ENCODE results near the gene DGKH.
"Not testable (repeated sequence)": the region's sequence is repeated elsewhere in the genome, so short reads cannot be mapped to it uniquely, and the experiment has no call there.

Gene DGKH

GRCh38 chr13:42127047-42127446, 78.6 kb downstream of the DGKH start:
- H3K4me3 ChIP-seq (ENCODE audit: low read length): no peak overlapping the region
- TF ChIP-seq ZNF274 (IDR thresholded peaks at IDR 0.05; ENCODE audit: low read depth, low read length): no peak

DNA sequence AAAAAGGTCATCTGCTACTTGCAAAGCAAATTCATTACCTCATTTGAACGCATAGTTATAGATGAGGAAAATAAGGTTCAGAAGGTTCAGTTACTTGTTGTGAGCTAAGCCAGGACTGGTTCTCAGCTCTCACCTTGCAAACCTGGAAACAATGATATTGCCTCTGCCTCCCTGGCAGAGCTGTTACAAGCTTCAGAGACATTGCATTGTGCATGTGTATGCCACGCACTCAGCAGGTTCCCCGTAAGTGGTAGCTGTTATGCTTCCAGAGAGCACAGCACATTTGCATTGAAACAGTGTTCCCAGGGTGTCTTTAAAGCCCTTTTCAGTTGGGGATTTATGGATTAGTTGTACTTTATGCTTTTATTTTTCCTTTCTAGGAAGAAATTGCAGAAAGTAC, 80.6 kb downstream of the DGKH start:
- TF ChIP-seq ZNF274 (IDR thresholded peaks at IDR 0.05; ENCODE audit: low read depth, low read length): no peak
- H3K4me3 ChIP-seq (ENCODE audit: low read length): no peak overlapping the region

- TF ChIP-seq ZNF274 (IDR thresholded peaks at IDR 0.05; ENCODE audit: low read depth, low read length): no peak
- H3K4me3 ChIP-seq (ENCODE audit: low read length): no peak overlapping the region
Measured at GRCh38 chr13:42136518-42136917, 88.1 kb downstream of the DGKH start.

DNA sequence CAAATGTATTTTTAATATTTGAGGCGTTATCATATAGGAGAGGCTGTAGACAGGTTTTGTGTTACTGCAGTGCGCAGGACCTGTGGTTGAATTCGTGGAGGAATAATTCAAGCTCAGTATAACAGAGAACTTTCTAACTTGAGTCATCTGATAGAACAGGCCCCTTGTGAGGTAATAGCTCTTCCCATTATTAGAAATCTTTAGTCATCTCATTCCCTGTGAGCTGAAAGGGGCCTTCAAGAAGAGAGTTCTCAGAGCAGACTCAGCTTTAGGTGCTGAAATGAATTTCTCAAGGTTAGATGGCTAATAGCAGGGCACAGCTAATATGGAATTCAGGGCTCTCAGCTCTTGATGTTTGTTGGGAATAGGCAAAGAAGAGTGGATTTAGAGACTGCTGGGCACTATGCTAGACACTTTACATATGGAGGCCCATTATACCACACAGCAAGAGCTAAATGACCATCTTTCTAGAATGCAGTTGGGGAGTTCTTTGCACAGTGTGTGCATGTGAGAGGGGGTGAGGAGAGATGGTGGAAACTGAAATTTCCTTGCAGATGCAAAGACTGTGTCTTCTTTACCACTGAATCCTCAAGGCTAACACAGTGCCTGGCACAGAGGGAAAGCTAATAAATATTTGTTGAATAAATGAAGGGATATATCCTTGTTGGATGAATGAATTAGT, 89.5 kb downstream of the DGKH start:
- H3K4me3 ChIP-seq (ENCODE audit: low read length): no peak overlapping the region
- TF ChIP-seq ZNF274 (IDR thresholded peaks at IDR 0.05; ENCODE audit: low read depth, low read length): no peak

DNA sequence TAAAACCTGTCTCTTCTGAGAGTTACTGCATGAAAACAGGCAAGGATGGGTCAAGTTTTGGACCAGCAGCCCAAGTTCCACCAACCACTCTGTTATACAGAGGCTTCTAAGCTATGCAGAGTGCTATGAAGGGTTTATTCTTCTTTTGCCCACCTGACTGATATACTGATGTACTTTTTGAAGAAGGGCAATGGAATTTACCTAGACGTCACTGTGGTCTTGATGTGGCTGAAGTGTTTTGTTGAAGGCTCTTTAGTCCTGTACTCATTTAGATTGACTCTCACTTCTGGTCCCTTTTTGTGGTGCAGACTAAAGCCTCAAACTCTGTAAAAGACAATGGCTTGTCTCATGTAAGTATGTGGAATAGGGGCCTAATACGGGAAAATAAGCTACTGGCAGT, 92.0 kb downstream of the DGKH start:
- no peak for TF ChIP-seq ZNF274 (IDR thresholded peaks at IDR 0.05; ENCODE audit: low read depth, low read length)
- H3K4me3 ChIP-seq (ENCODE audit: low read length): no peak overlapping the region

- not testable (repeated sequence) for H3K4me3 ChIP-seq (ENCODE audit: low read length)
Measured at GRCh38 chr13:42141052-42141451, 92.6 kb downstream of the DGKH start.

DNA sequence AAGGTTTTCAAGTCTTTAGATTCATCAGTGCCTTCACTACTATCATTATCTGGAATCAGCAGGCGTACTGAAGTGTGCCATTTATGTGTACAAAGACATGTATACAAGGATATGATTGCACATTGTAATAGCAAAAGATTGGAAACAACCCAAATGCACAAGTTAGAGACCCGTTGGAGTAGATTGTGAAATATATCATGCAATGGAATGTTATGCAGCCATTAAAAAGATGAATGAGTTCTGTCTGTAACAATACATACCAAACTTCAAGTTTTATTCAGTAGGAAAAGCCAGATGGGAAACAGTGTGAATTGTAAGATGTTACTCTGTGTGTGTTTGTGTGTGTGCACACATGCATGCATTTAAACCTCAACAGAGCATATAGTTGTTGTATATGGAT, 97.9 kb downstream of the DGKH start:
- TF ChIP-seq ZNF274 (IDR thresholded peaks at IDR 0.05; ENCODE audit: low read depth, low read length): no peak

GRCh38 chr13:42148538-42148937, 100.1 kb downstream of the DGKH start:
- TF ChIP-seq ZNF274 (IDR thresholded peaks at IDR 0.05; ENCODE audit: low read depth, low read length): no peak

More for the DNA sequence above, 97.9 kb downstream of the DGKH start:
- no peak overlapping the region for H3K4me3 ChIP-seq (ENCODE audit: low read length)

DNA sequence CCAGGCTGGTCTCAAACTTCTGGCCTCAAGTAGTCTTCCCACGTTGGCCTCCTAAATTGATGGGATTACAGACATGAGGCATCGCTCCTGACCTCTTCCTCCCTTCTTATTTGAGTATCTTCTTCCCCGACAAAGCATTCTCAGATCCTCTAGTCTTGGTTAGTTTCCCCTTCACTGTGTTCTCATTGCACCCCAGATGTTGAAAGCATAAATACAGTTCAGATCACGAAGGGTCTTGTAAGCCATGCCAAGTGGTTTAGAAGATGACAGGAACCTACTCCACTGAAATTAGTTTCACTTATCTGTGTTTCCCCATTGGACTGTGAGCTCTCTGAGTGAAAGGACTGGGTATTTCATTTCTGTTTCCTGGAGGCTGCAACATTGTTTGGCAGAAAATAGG, 100.7 kb downstream of the DGKH start:
- H3K4me3 ChIP-seq (ENCODE audit: low read length): no peak overlapping the region
- no peak for TF ChIP-seq ZNF274 (IDR thresholded peaks at IDR 0.05; ENCODE audit: low read depth, low read length)

More at GRCh38 chr13:42148538-42148937, 100.1 kb downstream of the DGKH start:
- H3K4me3 ChIP-seq (ENCODE audit: low read length): no peak overlapping the region

- no peak for TF ChIP-seq ZNF274 (IDR thresholded peaks at IDR 0.05; ENCODE audit: low read depth, low read length)
- no peak overlapping the region for H3K4me3 ChIP-seq (ENCODE audit: low read length)
Measured at GRCh38 chr13:42151781-42152180, 103.3 kb downstream of the DGKH start.

DNA sequence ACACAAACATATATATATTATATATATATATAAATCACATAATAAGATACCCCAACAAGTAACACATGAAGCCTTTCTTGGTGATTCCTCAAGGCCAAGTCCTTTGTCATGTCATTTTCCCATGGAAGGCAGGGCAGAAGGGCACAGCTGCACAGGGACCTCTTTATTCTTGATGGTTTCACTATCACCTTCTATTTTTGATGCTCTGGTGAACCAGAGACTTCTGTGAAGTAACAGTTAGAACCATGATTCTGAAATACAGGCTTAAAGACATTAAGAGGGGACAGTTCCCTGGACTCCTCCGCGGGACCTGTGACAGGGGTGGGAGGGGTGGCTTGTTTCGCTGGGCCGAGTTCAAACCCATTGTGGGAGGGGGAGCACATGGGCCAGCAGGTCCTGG, 104.0 kb downstream of the DGKH start:
- TF ChIP-seq ZNF274 (IDR thresholded peaks at IDR 0.05; ENCODE audit: low read depth, low read length): no peak
- H3K4me3 ChIP-seq (ENCODE audit: low read length): no peak overlapping the region

DNA sequence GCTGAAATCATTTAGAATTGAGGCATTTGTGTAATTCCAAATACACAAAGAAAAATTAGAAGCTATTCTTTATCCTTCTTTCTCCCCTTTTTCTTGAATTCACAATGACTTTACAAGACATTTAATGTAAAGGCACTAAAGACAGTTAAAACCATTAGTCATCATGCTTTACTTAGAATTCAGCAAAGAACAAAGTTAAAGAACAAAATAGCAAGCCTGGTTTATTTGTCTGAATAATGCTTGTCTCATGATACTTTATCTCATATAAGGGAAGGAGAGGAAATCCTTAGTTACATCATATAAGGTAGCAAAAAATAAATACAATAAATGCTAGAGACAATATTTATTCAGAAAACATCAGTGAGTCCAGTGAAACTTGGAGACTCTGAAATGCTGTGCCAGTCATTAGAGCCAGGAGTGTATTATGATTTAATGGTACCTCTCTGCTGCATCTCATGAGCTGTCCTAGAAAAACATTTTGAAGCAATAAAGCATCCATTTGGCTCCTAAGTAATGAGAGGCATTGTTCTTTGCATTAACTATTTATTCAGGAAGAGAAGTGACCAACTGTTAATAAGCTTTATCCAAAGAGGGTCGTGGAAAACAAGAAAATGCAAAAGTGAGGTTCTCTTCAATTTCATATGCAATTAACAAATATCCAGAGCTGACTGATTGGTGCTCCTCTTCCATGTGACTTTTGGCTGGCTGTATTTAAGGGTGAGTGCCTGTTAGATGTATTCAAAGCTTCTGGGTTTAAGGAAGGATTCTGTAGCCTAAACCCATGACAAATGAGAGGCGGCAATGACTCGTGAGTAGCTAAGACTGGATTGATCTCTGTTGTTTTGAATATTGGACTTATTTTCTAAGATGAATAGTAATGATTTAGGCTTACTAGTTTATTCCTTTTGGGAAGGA, 105.0 kb downstream of the DGKH start:
- no peak for TF ChIP-seq ZNF274 (IDR thresholded peaks at IDR 0.05; ENCODE audit: low read depth, low read length)
- no peak overlapping the region for H3K4me3 ChIP-seq (ENCODE audit: low read length)

DNA sequence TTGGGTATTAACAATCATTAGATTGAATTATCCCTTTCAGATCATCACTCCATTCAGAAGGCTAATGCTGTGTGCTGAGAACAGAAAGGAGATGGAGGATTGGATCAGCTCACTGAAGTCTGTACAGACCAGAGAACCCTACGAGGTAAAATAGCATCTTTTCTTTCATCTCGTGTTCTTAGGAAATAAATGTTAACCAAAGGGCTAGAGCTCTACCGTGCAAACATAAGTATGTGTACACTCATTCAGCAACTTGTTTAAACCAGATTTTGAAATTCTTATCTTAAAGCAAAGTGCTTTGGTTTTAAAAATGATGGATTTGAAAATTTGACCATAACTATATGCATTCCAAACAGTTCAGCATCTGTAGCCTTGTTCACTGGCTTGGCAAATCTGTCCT, 106.8 kb downstream of the DGKH start:
- TF ChIP-seq ZNF274 (IDR thresholded peaks at IDR 0.05; ENCODE audit: low read depth, low read length): no peak
- H3K4me3 ChIP-seq (ENCODE audit: low read length): no peak overlapping the region

GRCh38 chr13:42163338-42163737, 114.9 kb downstream of the DGKH start:
- not testable (repeated sequence) for H3K4me3 ChIP-seq (ENCODE audit: low read length)

DNA sequence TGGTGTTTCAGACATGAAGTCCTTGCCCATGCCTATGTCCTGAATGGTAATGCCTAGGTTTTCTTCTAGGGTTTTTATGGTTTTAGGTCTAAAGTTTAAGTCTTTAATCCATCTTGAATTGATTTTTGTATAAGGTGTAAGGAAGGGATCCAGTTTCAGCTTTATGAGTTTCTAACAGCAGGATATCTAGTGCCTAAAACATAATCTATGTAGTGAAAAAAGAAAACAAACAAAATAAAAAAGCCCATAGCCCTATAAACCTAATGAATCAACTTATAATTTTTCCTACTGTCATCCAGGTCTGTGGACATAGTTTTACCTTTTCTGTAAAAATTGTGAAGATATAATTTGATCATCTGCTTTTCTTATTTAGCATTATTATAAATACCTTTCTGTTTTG, 115.5 kb downstream of the DGKH start:
- H3K4me3 ChIP-seq (ENCODE audit: low read length): not testable (repeated sequence)

All from GM08714 (cell line).